K562 (cell line): ENCODE results near the gene HEATR3. TPM values are rescaled to one million over a fixed set of nuclear protein-coding genes. Genes with fewer than 3 reads are reported as not detected.
A peak's percentile ranks its signal among the peaks of the same experiment; 100 is the strongest.

Experiments used
- ADNP ChIP-seq: fragments of 200-800 bp; sonication (Bioruptor generic); IDR thresholded peaks from 2 replicates; pipeline ENCODE4 v1.6.1; 2016; ENCODE audit warnings: missing genetic modification characterization, missing compliant biosample characterization
- GTF2F1 ChIP-seq: IDR thresholded peaks from 2 replicates; pipeline ENCODE4 v1.6.1; 2011; ENCODE audit warnings: low read depth, low read length, improper control_type of control experiment
- HNRNPK ChIP-seq: fragments of 200-400 bp; formaldehyde crosslinking; IDR thresholded peaks from one replicate; pipeline ENCODE4 v1.6.1; 2018; ENCODE audit warnings: mild to moderate bottlenecking, low read depth, low read length; ENCODE audit not compliant: poor library complexity, severe bottlenecking
- NFE2 ChIP-seq: IDR thresholded peaks from 2 replicates; pipeline ENCODE4 v1.6.1; 2014; ENCODE audit warnings: antibody characterized with exemption, low read depth
- PHF21A ChIP-seq: fragments of 450-650 bp; IDR thresholded peaks from 2 replicates; pipeline ENCODE4 v1.6.1; 2017; ENCODE audit warnings: low read depth, borderline replicate concordance
- RBM14 ChIP-seq: fragments of 200-400 bp; formaldehyde crosslinking; IDR thresholded peaks from 2 replicates; pipeline ENCODE4 v1.6.1; 2018; ENCODE audit warnings: low read depth, mild to moderate bottlenecking, low read length, moderate library complexity, borderline replicate concordance; ENCODE audit not compliant: insufficient read depth
- SRSF1 ChIP-seq: fragments of 200-400 bp; formaldehyde crosslinking; IDR thresholded peaks from 2 replicates; pipeline ENCODE4 v1.6.1; 2017; ENCODE audit warnings: mild to moderate bottlenecking, low read depth, low read length, moderate library complexity
- TARDBP ChIP-seq: fragments of 450-650 bp; IDR thresholded peaks from 2 replicates; pipeline ENCODE4 v1.6.1; 2016
- TBP ChIP-seq: optimal IDR thresholded peaks from 2 replicates; pipeline ENCODE3; 2011; ENCODE audit warnings: low read depth, low read length, improper control_type of control experiment
- ZBTB2 ChIP-seq: fragments of 450-650 bp; IDR thresholded peaks from 2 replicates; pipeline ENCODE4 v1.6.1; 2016; ENCODE audit warnings: antibody characterized with exemption
- ZNF175 ChIP-seq: fragments of 200-800 bp; sonication (Bioruptor generic); IDR thresholded peaks from 2 replicates; pipeline ENCODE4 v1.6.1; 2016; ENCODE audit warnings: low read depth, mild to moderate bottlenecking, missing genetic modification characterization, missing compliant biosample characterization
- ZNF76 ChIP-seq: fragments of 250-450 bp; sonication (Bioruptor Pico); IDR thresholded peaks from 2 replicates; pipeline ENCODE4 v1.4.0; 2020; ENCODE audit warnings: mild to moderate bottlenecking, moderate library complexity, borderline replicate concordance
- polyA plus RNA-seq, 8 experiments: library from polyadenylated mRNA; depleted of rRNA in 4 of 8; stranded (reverse) in 5 of 8; unstranded in 3 of 8; fragments of >200 nt; fragmentation: Nextera tagmentation in 2 of 8; fragmentation: Illumina TruSeq in 1 of 8; extraction: Ambion mirVana in 2 of 8; extraction: Trizol in 1 of 8; gene quantifications; 2 replicates each; pipeline versions ENCODE4 v1.2.1 to v1.2.3, GENCODE V29; 2011 to 2014; ENCODE audit warnings: inconsistent platforms in 1 of 8, missing spikeins in 1 of 8
- total RNA-seq, 7 experiments: library from RNA; depleted of rRNA in 6 of 7; stranded (reverse); fragments of >200 nt in 6 of 7; fragmentation: Illumina TruSeq in 2 of 7; extraction: Trizol in 2 of 7; gene quantifications; 2 replicates each; pipeline versions ENCODE4 v1.2.1 to v1.2.3, GENCODE V29; 2011 to 2021; ENCODE audit warnings: low replicate concordance in 1 of 7
- TF ChIP-seq, protein P1 (sequence below): fragments of 450-650 bp; IDR thresholded peaks from 2 replicates; pipeline ENCODE4 v1.6.1; 2017; ENCODE audit warnings: antibody characterized with exemption, mild to moderate bottlenecking
- TF ChIP-seq, protein P2 (sequence below): sonication (generic); formaldehyde crosslinking; IDR thresholded peaks from 2 replicates; pipeline ENCODE4 v1.8.1; 2023; ENCODE audit warnings: mild to moderate bottlenecking, missing genetic modification reagents
- TF ChIP-seq, protein P3 (sequence below): IDR thresholded peaks from 2 replicates; pipeline ENCODE4 v1.6.1; 2014; ENCODE audit warnings: antibody characterized with exemption
- TF ChIP-seq, protein P4 (sequence below): sonication (generic); formaldehyde crosslinking; IDR thresholded peaks from 2 replicates; pipeline ENCODE4 v1.8.0; 2022; ENCODE audit warnings: missing genetic modification reagents, mild to moderate bottlenecking, moderate library complexity, borderline replicate concordance

The HEATR3 gene
- total and polyA plus RNA-seq, 9 of the 15 experiments (the other 6 are each of a cell fraction or from before 2014, with no cell fraction given), result 1.7 to 30.2 (median 18.8) TPM

GRCh38 chr16:50024684-50025536 lies 40.9 kb upstream of the HEATR3 start, which contains the start of gene CNEP1R1 (continued):
- TF ChIP-seq, protein P1, sequence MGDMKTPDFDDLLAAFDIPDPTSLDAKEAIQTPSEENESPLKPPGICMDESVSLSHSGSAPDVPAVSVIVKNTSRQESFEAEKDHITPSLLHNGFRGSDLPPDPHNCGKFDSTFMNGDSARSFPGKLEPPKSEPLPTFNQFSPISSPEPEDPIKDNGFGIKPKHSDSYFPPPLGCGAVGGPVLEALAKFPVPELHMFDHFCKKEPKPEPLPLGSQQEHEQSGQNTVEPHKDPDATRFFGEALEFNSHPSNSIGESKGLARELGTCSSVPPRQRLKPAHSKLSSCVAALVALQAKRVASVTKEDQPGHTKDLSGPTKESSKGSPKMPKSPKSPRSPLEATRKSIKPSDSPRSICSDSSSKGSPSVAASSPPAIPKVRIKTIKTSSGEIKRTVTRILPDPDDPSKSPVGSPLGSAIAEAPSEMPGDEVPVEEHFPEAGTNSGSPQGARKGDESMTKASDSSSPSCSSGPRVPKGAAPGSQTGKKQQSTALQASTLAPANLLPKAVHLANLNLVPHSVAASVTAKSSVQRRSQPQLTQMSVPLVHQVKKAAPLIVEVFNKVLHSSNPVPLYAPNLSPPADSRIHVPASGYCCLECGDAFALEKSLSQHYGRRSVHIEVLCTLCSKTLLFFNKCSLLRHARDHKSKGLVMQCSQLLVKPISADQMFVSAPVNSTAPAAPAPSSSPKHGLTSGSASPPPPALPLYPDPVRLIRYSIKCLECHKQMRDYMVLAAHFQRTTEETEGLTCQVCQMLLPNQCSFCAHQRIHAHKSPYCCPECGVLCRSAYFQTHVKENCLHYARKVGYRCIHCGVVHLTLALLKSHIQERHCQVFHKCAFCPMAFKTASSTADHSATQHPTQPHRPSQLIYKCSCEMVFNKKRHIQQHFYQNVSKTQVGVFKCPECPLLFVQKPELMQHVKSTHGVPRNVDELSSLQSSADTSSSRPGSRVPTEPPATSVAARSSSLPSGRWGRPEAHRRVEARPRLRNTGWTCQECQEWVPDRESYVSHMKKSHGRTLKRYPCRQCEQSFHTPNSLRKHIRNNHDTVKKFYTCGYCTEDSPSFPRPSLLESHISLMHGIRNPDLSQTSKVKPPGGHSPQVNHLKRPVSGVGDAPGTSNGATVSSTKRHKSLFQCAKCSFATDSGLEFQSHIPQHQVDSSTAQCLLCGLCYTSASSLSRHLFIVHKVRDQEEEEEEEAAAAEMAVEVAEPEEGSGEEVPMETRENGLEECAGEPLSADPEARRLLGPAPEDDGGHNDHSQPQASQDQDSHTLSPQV, result no peak
- TF ChIP-seq RBM14 (no peak), ZNF76 (CRISPR knock-in tag) (no peak), TBP (peak; percentile 49), SRSF1 (no peak), HNRNPK (no peak), ZBTB2 (no peak), GTF2F1 (no peak), ADNP (tag) (no peak), ZNF175 (0 out of 2 replicates have a peak, but pooled peaks have one; percentile 34), TARDBP (peak; percentile 82; the same call in 1 of the 2 replicates), NFE2 (no peak), PHF21A (peak; percentile 70; the same call in 1 of the 2 replicates)
- TF ChIP-seq, protein P2, sequence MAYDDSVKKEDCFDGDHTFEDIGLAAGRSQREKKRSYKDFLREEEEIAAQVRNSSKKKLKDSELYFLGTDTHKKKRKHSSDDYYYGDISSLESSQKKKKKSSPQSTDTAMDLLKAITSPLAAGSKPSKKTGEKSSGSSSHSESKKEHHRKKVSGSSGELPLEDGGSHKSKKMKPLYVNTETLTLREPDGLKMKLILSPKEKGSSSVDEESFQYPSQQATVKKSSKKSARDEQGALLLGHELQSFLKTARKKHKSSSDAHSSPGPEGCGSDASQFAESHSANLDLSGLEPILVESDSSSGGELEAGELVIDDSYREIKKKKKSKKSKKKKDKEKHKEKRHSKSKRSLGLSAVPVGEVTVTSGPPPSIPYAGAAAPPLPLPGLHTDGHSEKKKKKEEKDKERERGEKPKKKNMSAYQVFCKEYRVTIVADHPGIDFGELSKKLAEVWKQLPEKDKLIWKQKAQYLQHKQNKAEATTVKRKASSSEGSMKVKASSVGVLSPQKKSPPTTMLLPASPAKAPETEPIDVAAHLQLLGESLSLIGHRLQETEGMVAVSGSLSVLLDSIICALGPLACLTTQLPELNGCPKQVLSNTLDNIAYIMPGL (CRISPR knock-in tag), result peak; percentile 57; the same call in 1 of the 2 replicates
- TF ChIP-seq, protein P3, sequence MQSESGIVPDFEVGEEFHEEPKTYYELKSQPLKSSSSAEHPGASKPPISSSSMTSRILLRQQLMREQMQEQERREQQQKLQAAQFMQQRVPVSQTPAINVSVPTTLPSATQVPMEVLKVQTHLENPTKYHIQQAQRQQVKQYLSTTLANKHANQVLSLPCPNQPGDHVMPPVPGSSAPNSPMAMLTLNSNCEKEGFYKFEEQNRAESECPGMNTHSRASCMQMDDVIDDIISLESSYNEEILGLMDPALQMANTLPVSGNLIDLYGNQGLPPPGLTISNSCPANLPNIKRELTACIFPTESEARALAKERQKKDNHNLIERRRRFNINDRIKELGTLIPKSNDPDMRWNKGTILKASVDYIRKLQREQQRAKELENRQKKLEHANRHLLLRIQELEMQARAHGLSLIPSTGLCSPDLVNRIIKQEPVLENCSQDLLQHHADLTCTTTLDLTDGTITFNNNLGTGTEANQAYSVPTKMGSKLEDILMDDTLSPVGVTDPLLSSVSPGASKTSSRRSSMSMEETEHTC, result no peak
- TF ChIP-seq, protein P4, sequence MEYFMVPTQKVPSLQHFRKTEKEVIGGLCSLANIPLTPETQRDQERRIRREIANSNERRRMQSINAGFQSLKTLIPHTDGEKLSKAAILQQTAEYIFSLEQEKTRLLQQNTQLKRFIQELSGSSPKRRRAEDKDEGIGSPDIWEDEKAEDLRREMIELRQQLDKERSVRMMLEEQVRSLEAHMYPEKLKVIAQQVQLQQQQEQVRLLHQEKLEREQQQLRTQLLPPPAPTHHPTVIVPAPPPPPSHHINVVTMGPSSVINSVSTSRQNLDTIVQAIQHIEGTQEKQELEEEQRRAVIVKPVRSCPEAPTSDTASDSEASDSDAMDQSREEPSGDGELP (CRISPR knock-in tag), result peak; percentile 85
